B cell (primary cell): Measurements from ENCODE around the gene AFG1L.

Source experiments
- CTCF ChIP-seq: fragments of 200-600 bp; IDR thresholded peaks from one replicate; pipeline ENCODE4 v1.8.0; 2022; ENCODE audit warnings: antibody characterized with exemption, mild to moderate bottlenecking
- EZH2 ChIP-seq: IDR thresholded peaks from 2 replicates; pipeline ENCODE4 v1.6.1; 2012; ENCODE audit warnings: borderline replicate concordance, low read depth, mild to moderate bottlenecking, moderate library complexity, low read length; ENCODE audit not compliant: insufficient read depth, poor library complexity, severe bottlenecking

- no peak for TF ChIP-seq CTCF
- TF ChIP-seq EZH2: no peak
Measured at GRCh38 chr6:108363889-108364313, 69.0 kb downstream of the AFG1L start.
